GM15510 (cell line): ENCODE measurements around the gene TMEM273.

Experiments used
- POLR2A ChIP-seq: IDR thresholded peaks from 3 replicates; pipeline ENCODE4 v1.6.1; 2011; ENCODE audit warnings: borderline replicate concordance; ENCODE audit not compliant: insufficient read length; ENCODE audit errors: extremely low read depth

Gene TMEM273

DNA sequence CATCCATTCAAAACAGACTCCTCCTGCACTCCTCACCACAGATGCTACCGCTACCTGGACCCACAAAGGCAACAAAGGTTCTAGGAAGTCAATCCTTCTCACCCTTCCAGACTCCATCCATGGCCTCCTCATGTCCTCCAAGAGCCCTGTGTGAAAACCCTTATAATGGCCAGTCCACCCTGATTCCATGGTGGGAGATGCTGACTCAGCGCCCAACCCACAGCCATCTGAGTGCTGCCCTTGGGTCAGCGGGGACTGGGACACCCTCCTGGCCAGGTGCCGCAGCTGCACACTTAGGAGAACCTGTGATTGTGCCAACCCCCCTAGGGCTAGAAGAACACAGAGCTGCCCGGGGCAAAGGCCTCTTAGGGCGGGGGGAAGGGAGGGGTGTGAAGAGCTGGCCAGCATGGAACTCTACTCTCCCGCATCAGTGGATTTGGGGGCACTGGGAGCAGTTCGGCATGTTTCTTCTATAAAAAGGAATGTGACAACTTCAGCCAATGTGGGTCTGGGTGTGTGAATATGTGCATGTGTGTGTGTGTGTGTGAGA is 25.4 kb downstream of the TMEM273 start:
- TF ChIP-seq POLR2A = no peak

- TF ChIP-seq POLR2A = no peak
Measured at GRCh38 chr10:49162063-49162462, 26.1 kb downstream of the TMEM273 start.

DNA sequence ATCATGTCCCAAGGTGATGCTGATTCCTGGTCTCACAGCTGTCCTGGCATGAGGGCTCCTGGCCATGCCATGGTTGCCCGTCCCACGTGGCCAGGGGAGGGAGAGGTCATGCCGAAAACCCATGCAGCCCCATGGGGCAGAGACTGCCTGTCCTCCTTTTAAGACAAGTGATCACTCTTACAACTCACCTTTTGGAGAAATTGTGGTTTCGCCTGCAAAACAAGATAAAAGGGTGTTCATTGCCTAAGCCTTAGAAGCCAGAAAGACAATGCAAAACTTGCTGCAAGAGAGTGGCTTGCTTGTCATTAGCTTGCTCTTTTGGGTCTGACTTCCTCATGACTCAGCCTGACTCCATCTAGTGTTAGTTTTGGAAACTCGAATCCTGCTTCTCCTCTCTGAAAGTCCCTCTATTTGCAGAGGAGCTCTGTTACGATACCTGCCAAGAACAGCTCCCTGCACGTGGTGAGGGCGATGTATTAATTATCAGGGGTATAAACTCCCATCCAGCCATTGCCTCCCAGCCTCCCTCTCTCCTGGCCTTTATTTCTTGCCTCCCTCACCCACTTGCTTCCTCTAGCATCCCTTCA is 26.7 kb downstream of the TMEM273 start:
- no peak for TF ChIP-seq POLR2A

DNA sequence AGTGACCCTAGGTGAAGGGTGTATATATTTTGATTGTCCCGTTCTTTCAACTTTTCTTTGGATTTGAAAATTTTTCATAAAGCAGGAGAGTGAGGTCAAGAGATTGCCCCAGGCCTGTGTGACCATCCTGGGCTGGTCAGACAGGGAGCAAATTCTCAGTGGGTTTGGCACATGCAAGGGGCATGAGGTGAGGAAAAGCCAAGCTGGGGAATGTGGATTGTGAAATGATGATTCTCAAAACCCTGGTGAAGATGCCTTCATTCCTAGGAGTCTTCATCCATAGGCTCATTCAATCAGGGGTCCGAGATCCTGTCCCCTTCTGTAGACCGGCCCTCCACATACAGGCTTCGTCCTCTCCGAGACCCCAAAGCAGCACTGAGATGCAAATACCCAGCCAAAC is 27.4 kb downstream of the TMEM273 start:
- no peak for TF ChIP-seq POLR2A

- TF ChIP-seq POLR2A = no peak
Measured at GRCh38 chr10:49160110-49160509, 28.1 kb downstream of the TMEM273 start.

GRCh38 chr10:49158915-49159314 is 29.3 kb downstream of the TMEM273 start:
- no peak for TF ChIP-seq POLR2A

DNA sequence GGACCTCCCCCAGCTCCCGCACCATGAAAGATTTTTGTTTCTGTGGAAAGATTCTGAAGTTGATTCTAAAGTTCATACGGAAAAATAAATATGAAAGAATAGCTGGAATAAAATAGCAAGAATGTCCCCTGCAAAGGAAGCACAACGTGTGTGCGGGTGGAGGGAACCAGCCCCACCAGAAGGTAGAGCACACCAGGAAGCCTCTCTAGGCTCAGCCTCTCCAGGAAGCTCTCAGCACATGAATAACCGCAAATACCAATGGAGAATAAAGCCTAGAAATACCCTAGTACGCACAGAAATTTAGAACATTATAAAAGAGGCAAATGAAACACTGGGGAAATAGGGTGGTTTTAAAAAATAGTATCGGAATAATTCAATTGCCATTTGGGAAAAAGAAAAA is 29.8 kb downstream of the TMEM273 start:
- no peak for TF ChIP-seq POLR2A

GRCh38 chr10:49157229-49157628 is 31.0 kb downstream of the TMEM273 start:
- no peak for TF ChIP-seq POLR2A

GRCh38 chr10:49154641-49155040 is 33.5 kb downstream of the TMEM273 start:
- no peak for TF ChIP-seq POLR2A

DNA sequence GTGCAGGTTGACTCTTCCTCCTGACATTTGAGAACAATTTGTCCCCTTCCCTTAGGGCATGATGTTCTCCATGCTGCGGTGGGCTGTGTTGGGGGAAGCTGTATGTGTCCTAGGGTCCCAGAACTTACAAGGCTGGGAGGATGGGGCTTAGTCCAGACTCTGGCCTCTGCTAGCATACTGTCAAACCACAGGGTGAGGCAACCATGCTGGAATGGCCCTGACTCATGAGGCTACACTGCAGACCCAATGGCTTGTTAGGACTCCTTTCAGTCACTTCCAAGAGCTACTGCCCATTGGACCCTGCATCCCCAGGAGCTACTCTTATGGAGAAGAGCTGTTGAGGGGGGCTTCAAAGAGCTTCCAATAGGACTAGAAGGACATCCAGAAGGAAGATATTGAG is 34.2 kb downstream of the TMEM273 start:
- TF ChIP-seq POLR2A = no peak

GRCh38 chr10:49153115-49153514 is 35.1 kb downstream of the TMEM273 start:
- no peak for TF ChIP-seq POLR2A

GRCh38 chr10:49152663-49153062 is 35.5 kb downstream of the TMEM273 start:
- no peak for TF ChIP-seq POLR2A

DNA sequence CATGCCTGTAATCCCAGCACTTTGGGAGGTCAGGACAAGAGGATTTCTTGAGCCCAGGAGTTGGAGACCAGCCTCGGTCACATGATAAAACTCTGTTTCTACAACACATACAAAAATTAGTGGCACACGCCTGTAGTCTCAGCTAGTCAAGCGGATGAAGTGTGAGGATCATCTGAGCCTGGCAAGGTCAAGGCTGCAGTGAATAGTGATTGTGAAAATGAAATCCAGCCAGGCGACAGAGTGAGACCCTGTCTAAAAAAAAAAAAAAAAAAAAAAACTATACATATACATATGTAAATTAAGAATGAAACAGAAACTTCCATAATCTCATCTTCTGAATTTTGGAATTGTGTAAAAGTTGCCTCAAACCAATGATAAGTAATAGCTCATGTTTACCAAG is 36.2 kb downstream of the TMEM273 start:
- TF ChIP-seq POLR2A = no peak

- no peak for TF ChIP-seq POLR2A
Measured at GRCh38 chr10:49151481-49151880, 36.7 kb downstream of the TMEM273 start.

DNA sequence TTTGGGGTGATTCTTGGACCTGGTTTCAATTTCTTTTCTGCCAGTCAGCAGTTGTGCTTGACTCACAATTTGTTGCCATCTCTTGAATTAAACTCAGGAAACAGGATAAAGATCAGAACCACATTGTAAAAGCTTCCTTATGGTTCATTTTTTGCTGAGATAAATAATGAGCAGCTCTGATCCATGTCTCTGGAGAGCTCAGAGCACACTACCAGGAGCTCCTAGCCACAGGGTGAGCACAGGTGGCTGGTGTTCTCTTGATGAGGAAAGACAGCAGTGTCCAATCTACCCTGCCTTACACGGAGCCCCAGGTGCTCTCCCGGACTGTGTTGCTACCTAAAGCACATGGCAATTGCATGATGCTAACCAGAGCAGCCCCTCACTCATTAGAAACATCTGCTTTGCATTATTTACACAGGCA is 37.2 kb downstream of the TMEM273 start:
- TF ChIP-seq POLR2A = no peak

DNA sequence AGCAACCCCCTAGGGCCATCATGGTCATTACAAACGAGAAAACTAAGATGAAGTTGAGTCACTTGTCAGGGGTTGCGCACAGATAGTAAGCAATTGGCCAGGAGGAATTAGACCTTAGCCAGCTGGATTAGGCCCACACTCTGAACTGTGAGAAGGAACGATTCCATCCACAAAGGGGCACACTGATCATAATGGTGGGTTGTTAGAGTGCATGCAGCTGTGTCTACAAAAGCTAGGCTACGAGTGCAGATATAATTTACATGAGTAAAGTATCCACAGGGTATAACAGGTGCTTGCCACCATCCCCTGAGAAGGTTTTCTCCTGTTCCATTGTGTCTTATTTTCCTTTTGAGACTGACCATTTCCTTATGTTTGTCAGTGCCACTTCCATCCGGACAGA is 37.8 kb downstream of the TMEM273 start:
- TF ChIP-seq POLR2A = no peak

- TF ChIP-seq POLR2A = no peak
Measured at GRCh38 chr10:49149881-49150280, 38.3 kb downstream of the TMEM273 start.
